ENCODE measurements around the gene RAMP3. TPM values are rescaled to one million over a fixed set of nuclear protein-coding genes. Genes with fewer than 3 reads are reported as not detected.

RAMP3 gene
- total and polyA plus RNA-seq, 10 of the 15 experiments (the other 5 are each of a cell fraction or from before 2014, with no cell fraction given): not detected

DNA sequence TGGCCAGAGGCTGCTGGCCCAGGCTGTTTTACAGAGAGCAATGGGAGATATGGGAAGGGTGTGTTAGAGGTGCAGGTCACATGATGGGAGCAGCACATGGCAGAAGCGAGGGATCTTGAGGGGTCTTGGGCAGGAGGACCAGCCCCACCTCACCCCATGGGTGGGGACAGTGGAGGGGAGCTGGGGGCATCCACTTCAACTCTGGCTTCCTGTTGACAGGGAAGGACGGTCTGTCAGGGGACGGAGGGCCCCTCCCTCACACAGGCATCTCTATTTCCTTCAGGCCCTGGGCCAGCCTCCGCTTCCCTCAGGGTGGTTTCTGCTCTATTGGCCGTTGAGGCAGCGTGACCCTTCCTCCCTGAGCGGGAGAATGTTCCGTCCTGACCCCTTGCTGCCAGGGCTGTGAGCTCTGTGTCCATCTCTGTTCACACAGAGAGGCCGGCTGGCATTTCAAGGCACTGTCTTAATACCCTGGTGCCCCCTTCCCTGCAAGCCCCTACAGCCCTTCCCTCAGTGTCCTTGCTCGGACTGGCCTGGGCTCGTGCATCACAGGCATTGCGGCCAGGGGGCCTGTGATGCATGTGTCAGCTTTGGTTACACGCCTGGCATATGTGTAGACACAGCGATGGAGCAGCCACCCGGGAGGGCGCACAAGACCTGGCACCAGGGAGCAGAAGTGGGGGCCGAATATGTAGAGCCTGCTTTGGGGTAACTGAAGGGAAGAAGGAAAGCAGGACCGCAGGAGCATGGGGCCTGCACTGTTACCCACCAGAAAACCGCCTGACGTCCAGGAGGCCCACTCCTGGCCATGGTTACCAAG is 31.8 kb downstream of the RAMP3 start (continued):
- TF ChIP-seq, protein P1, sequence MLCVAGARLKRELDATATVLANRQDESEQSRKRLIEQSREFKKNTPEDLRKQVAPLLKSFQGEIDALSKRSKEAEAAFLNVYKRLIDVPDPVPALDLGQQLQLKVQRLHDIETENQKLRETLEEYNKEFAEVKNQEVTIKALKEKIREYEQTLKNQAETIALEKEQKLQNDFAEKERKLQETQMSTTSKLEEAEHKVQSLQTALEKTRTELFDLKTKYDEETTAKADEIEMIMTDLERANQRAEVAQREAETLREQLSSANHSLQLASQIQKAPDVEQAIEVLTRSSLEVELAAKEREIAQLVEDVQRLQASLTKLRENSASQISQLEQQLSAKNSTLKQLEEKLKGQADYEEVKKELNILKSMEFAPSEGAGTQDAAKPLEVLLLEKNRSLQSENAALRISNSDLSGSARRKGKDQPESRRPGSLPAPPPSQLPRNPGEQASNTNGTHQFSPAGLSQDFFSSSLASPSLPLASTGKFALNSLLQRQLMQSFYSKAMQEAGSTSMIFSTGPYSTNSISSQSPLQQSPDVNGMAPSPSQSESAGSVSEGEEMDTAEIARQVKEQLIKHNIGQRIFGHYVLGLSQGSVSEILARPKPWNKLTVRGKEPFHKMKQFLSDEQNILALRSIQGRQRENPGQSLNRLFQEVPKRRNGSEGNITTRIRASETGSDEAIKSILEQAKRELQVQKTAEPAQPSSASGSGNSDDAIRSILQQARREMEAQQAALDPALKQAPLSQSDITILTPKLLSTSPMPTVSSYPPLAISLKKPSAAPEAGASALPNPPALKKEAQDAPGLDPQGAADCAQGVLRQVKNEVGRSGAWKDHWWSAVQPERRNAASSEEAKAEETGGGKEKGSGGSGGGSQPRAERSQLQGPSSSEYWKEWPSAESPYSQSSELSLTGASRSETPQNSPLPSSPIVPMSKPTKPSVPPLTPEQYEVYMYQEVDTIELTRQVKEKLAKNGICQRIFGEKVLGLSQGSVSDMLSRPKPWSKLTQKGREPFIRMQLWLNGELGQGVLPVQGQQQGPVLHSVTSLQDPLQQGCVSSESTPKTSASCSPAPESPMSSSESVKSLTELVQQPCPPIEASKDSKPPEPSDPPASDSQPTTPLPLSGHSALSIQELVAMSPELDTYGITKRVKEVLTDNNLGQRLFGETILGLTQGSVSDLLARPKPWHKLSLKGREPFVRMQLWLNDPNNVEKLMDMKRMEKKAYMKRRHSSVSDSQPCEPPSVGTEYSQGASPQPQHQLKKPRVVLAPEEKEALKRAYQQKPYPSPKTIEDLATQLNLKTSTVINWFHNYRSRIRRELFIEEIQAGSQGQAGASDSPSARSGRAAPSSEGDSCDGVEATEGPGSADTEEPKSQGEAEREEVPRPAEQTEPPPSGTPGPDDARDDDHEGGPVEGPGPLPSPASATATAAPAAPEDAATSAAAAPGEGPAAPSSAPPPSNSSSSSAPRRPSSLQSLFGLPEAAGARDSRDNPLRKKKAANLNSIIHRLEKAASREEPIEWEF (IDR thresholded peaks at IDR 0.05; ENCODE audit: insufficient replicate concordance, low read depth, low read length): no peak
- TF ChIP-seq MEF2A (IDR thresholded peaks at IDR 0.05; ENCODE audit: insufficient read depth, low read depth, low read length) (no peak), IRF4 (IDR thresholded peaks at IDR 0.05; ENCODE audit: low read depth, low read length) (no peak), SMC3 (IDR thresholded peaks at IDR 0.05; ENCODE audit: borderline replicate concordance, low read length) (no peak)
- TF ChIP-seq, protein P2, sequence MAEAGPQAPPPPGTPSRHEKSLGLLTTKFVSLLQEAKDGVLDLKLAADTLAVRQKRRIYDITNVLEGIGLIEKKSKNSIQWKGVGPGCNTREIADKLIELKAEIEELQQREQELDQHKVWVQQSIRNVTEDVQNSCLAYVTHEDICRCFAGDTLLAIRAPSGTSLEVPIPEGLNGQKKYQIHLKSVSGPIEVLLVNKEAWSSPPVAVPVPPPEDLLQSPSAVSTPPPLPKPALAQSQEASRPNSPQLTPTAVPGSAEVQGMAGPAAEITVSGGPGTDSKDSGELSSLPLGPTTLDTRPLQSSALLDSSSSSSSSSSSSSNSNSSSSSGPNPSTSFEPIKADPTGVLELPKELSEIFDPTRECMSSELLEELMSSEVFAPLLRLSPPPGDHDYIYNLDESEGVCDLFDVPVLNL (IDR thresholded peaks at IDR 0.05; ENCODE audit: low read depth, low read length): no peak

Measured in GM12878 (cell line).